Stimulated activated memory B cell treated with anti-CD40 and anti-IgM and Interleukin-4, amounts not matched to agents 10 μg/mL and 1 μg/mL and 100 μg/mL, for 72 hours (primary cell): ENCODE data around the gene MS4A7.

Experiments used
- ATAC-seq: fragments of 150-1000 bp; cut with Tn5 transposase; 2 replicates; pipeline ENCODE4 v1.10.0; 2021
- H3K27ac Mint-ChIP-seq: one replicate; pipeline ENCODE4 v1.8.0; 2022; ENCODE audit warnings: mild to moderate bottlenecking, mixed read lengths
- H3K27me3 Mint-ChIP-seq: one replicate; pipeline ENCODE4 v1.8.0; 2022; ENCODE audit warnings: mixed read lengths
- H3K36me3 Mint-ChIP-seq: one replicate; pipeline ENCODE4 v1.8.0; 2022; ENCODE audit warnings: mixed read lengths
- H3K4me1 Mint-ChIP-seq: one replicate; pipeline ENCODE4 v1.8.0; 2022; ENCODE audit warnings: mixed read lengths
- H3K4me3 Mint-ChIP-seq: one replicate; pipeline ENCODE4 v1.8.0; 2022; ENCODE audit warnings: mild to moderate bottlenecking, moderate library complexity, mixed read lengths
- H3K9me3 Mint-ChIP-seq: one replicate; pipeline ENCODE4 v1.8.0; 2022; ENCODE audit warnings: mixed read lengths

Gene MS4A7

DNA sequence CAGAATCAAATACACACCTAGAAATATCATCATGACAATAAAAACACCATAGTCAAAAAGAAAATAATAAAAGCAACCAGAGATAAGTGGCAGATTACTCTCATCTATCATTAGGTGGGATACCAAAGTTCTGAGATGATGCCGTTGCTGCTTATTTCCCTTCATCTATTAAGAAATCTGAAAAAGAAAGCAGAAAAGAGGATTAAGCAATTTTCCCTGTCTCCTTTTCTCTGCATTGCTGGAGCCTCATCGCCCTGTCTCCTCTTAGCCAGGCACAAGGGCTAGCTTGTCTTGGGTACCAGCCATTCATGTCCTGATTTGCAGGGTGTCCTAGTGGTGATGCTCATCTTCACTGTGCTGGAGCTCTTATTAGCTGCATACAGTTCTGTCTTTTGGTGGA lies 14.0 kb downstream of the MS4A7 start:
- Mint-ChIP-seq H3K27me3 (no peaks in the 10 kb centered on the region), H3K9me3 (no peaks in the 10 kb centered on the region), H3K36me3 (no peaks in the 10 kb centered on the region), H3K4me3 (no peak overlapping the region), H3K27ac (peak overlapping the region; percentile 33), H3K4me1 (peaks cover 46% of the 10 kb centered on the region)
- ATAC-seq = no peak

DNA sequence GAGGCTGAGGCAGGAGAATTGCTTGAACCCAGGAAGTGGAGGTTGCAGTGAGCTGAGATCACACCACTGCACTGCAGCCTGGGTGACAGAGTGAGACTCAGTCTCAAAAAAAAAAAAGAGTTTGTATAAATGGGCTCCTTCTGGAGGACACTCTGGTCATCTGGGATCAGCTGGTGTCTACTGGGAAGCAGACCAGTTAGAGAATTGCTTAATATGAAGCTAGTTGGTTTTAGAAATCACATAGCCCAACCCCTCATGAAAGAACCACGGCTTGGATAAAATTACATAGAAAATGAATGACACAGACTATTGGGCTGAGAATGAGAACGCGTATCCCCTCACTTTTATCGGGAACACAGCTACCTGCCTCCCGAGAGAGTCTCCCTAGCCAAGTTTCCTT lies 14.7 kb downstream of the MS4A7 start:
- peak overlapping the region; percentile 33 for H3K27ac Mint-ChIP-seq
- no peaks in the 10 kb centered on the region for H3K9me3 Mint-ChIP-seq
- H3K4me3 Mint-ChIP-seq = no peak overlapping the region
- H3K36me3 Mint-ChIP-seq = no peaks in the 10 kb centered on the region
- peaks cover 53% of the 10 kb centered on the region for H3K4me1 Mint-ChIP-seq
- ATAC-seq = no peak
- H3K27me3 Mint-ChIP-seq = no peaks in the 10 kb centered on the region

DNA sequence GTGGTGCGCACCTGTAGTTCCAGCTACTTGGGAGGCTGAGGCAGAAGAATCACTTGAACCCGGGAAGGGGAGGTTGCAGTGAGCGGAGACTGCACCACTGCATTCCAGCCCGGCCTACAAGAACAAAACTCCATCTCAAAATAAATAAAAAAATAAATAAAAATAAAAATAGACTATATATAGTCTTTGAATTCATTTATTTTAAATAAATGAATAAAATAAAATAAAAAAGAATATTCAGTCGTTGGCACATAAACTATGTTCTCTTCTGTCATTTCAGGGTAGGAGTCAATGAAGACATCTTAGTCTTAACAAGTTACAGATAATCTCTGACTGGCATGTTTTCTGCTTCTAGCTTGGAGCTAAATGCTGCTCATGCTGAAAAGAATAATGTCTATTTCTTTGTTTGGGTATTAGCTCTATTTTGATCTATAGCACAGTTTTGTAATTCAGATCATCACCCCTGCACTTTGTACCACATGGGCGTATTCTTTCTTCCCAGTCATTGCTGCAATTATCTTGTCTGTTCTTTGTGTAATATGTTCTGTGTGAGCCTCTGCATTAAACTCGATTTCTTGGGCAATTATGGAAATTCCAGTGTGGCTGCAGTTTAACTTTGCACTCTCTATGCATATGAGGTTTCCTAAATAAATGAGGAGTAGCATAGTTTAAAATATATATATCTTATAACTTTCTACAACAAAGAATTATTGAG lies 16.5 kb downstream of the MS4A7 start:
- H3K27me3 Mint-ChIP-seq = no peaks in the 10 kb centered on the region
- no peak for ATAC-seq
- H3K27ac Mint-ChIP-seq = no peak overlapping the region
- H3K9me3 Mint-ChIP-seq = no peaks in the 10 kb centered on the region
- H3K36me3 Mint-ChIP-seq = no peaks in the 10 kb centered on the region
- H3K4me1 Mint-ChIP-seq = peaks cover 37% of the 10 kb centered on the region
- H3K4me3 Mint-ChIP-seq = no peak overlapping the region

DNA sequence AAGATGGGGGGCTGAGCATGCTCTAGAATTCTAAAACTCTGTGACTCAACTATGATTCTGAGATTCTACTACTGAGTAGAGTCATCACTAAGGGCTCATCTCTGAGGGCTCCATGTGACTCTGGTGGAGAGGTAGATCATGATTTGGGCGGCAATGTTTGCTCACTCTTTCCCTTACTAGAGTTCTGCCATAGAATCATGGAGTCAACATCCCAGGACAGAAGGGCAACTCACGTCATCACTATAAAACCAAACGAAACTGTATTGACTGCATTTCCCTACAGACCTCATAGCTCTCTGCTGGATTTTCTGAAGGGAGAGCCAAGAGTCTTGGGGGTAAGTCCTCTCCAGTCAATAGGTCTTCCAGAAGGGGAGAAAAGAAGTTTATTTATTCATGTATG lies 18.1 kb downstream of the MS4A7 start, which contains the start of gene MS4A14:
Gene MS4A14 (plus strand): TSS at position 78 of the 400 bp plus-strand sequence. CDS start 120 bp downstream, at position 198.
- peaks cover 32% of the 10 kb centered on the region for H3K4me1 Mint-ChIP-seq
- H3K4me3 Mint-ChIP-seq = peak within 1 kb of the TSS; percentile 41
- peak; percentile 63 for ATAC-seq
- peaks cover 1% of the 10 kb centered on the region for H3K36me3 Mint-ChIP-seq
- H3K27ac Mint-ChIP-seq = peak within 1 kb of the TSS; percentile 89
- no peaks in the 10 kb centered on the region for H3K9me3 Mint-ChIP-seq
- H3K27me3 Mint-ChIP-seq = no peaks in the 10 kb centered on the region

DNA sequence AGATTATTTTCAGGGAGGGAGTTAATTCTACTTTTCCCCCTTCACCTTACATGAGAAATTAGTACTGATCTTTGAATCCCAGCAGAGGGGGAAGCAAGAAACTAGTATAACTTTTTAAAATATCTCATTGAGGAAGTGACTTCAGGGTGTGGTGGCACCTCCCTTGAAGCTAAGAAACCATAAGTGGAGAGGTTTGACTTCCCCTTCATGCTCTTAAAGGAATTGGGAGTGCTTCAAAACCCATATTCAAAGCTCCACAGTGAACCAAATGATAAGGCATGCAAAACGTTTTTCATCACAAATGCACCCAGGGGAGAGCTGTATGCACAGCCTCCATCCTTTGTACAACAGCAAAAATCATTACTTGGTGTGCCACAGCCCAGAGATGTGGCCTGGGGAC lies 18.5 kb downstream of the MS4A7 start:
- peak; percentile 97 for ATAC-seq
- Mint-ChIP-seq H3K27me3 (no peaks in the 10 kb centered on the region), H3K36me3 (peaks cover 5% of the 10 kb centered on the region), H3K9me3 (no peaks in the 10 kb centered on the region), H3K4me3 (peak overlapping the region; percentile 41), H3K27ac (peak overlapping the region; percentile 89), H3K4me1 (peaks cover 33% of the 10 kb centered on the region)

DNA sequence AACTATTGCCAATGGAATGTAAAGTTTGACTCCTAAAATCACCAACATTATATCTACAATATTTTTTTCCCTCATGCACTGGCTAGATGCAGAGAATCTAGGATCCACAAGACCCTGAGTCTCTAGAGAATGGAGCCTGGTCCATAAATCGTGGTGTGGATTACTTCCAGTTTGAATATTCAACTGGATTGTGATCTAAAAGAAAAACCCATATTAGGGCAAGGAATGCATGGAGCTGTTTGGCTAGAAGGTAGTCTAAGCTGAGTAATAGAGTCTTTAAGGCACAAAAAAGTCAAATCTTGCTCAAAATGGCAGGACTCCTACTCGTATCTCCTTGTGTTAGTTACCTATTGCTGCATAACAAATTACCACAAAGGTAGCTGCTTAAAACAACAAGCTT lies 41.7 kb downstream of the MS4A7 start:
- Mint-ChIP-seq H3K27ac (no peak overlapping the region), H3K4me1 (peaks cover 14% of the 10 kb centered on the region), H3K4me3 (no peak overlapping the region), H3K36me3 (peaks cover 9% of the 10 kb centered on the region), H3K27me3 (no peaks in the 10 kb centered on the region), H3K9me3 (peaks cover 9% of the 10 kb centered on the region)
- no peak for ATAC-seq

DNA sequence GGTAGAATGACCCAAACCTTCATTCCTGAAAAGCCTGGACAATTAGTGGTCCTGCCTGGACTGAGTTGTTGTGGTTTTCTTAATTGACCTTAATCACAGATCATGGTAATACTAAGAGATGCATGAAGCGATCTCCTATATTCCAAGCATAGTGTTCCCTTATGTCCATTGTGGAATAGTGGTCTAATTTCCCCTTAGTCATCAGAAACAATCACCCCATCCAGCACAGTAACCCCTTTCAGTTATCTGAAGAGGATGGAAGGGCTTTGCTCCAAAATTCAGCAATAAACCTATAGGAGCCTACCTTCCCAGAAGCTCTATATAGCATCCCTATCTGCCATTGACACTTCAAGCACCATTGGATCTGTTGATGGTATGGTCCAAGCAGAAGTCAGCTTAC lies 44.3 kb downstream of the MS4A7 start:
- ATAC-seq = no peak
- H3K4me1 Mint-ChIP-seq = peaks cover 8% of the 10 kb centered on the region
- H3K27me3 Mint-ChIP-seq = no peaks in the 10 kb centered on the region
- no peaks in the 10 kb centered on the region for H3K36me3 Mint-ChIP-seq
- H3K27ac Mint-ChIP-seq = no peak overlapping the region
- H3K9me3 Mint-ChIP-seq = peaks cover 5% of the 10 kb centered on the region
- no peak overlapping the region for H3K4me3 Mint-ChIP-seq

DNA sequence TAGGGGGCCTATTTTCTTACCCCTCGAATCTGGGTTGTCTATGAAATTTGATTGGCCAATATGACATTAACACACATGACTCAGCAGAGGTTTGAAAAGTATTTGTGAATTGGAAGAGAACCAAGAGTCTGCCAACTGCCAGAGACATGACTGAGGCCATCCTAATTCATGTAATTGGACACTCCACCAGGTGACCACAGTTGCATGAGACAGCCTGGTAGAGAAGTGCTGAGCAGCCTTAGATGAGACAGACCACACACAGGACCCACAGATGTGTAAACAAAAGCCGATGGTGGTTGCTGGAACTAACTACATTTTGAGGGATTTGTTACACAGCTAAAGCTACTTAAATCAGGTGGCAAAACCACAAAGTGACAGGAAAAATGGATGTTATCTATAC lies 50.2 kb downstream of the MS4A7 start:
- Mint-ChIP-seq H3K27ac (no peak overlapping the region), H3K9me3 (no peaks in the 10 kb centered on the region), H3K27me3 (no peaks in the 10 kb centered on the region), H3K4me3 (no peak overlapping the region), H3K4me1 (peaks cover 6% of the 10 kb centered on the region), H3K36me3 (no peaks in the 10 kb centered on the region)
- ATAC-seq = no peak

DNA sequence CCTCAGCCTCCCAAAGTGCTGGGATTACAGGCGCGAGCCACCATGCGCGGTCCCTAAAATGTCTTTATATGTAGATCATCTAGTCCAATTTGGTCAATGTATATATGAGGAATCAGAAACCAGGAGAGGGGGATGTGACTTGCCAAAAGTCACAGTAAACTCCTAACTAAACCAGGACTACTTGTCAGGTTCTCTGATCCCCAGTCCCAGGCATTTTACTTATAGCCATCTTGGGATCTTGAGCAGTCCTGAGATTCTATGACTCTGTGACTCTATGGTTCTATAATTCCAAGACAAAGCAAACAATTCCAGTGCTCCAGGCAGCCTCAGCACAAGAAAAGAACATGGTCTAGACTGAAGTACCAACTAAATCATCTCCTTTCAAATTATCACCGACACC lies 50.9 kb downstream of the MS4A7 start, which contains the start of gene MS4A5:
Gene MS4A5 (plus strand): TSS at position 301 of the 400 bp plus-strand sequence. CDS start 103 bp downstream, outside the sequence.
- Mint-ChIP-seq H3K4me1 (peaks cover 6% of the 10 kb centered on the region), H3K36me3 (no peaks in the 10 kb centered on the region), H3K9me3 (no peaks in the 10 kb centered on the region), H3K27ac (peak within 1 kb of the TSS; percentile 26), H3K27me3 (no peaks in the 10 kb centered on the region), H3K4me3 (no peak within 1 kb of the TSS)
- no peak for ATAC-seq

DNA sequence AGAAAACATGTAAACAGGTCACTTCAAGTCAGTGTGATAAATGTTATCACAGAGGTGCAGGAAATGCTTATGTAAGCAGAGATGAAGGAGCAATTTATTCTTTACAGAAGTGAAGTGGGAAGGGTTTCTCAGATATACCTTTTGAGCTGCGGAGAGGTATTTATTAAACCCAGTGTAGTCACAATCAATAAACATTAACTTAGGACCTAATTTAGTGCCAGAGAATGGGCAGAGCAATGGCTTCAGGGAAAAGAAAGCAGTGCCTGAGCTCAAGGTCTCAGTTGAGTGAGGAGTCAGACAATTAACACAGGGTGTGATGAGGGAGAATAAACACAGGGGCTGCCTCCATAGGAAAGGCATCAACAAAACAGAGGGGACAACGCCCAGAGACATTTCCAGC lies 52.9 kb downstream of the MS4A7 start:
- H3K4me3 Mint-ChIP-seq = no peak overlapping the region
- no peaks in the 10 kb centered on the region for H3K36me3 Mint-ChIP-seq
- H3K9me3 Mint-ChIP-seq = no peaks in the 10 kb centered on the region
- H3K27me3 Mint-ChIP-seq = no peaks in the 10 kb centered on the region
- ATAC-seq = no peak
- H3K4me1 Mint-ChIP-seq = peaks cover 6% of the 10 kb centered on the region
- no peak overlapping the region for H3K27ac Mint-ChIP-seq

DNA sequence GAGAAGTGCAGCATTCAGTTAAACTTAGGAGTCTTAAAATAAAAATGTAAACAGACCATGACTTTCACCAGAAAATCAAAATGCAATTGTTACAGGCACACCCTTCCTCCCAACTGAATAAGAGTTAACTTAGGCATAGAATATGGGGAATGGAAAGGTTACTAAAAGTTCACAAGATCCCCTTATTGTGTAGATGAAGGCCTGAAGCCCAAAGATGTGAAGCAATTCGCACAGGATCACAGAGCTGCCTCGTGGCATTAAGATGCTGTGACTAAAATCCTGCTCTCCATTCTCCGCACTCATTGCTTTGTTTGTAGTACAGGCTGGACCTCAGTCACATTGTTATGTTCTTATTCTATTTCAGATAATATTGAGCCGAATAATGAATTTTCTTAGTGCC lies 55.1 kb downstream of the MS4A7 start:
- ATAC-seq = no peak
- no peaks in the 10 kb centered on the region for H3K36me3 Mint-ChIP-seq
- no peaks in the 10 kb centered on the region for H3K27me3 Mint-ChIP-seq
- no peak overlapping the region for H3K27ac Mint-ChIP-seq
- H3K9me3 Mint-ChIP-seq = no peaks in the 10 kb centered on the region
- peaks cover 6% of the 10 kb centered on the region for H3K4me1 Mint-ChIP-seq
- H3K4me3 Mint-ChIP-seq = no peak overlapping the region
